ENCODE measurements around the gene PTPRT.

PTPRT gene

GRCh38 chr20:43096931-43097260, 92.8 kb downstream of the PTPRT start:
- no peak for DNase-seq

GRCh38 chr20:43096126-43096930, 93.4 kb downstream of the PTPRT start:
- no peak for DNase-seq

- DNase-seq, result no peak
These were observed 94.7 kb downstream of the PTPRT start for GRCh38 chr20:43095034-43095433.

GRCh38 chr20:43092386-43093088, 97.2 kb downstream of the PTPRT start:
- DNase-seq, result no peak

- no peak for DNase-seq
These were observed 121.2 kb downstream of the PTPRT start for GRCh38 chr20:43068482-43068881.

GRCh38 chr20:43066125-43066524, 123.6 kb downstream of the PTPRT start:
- no peak for DNase-seq

GRCh38 chr20:43065299-43065698, 124.4 kb downstream of the PTPRT start:
- DNase-seq, result no peak

- DNase-seq, result no peak
These were observed 131.6 kb downstream of the PTPRT start for GRCh38 chr20:43058077-43058476.

- DNase-seq, result no peak
These were observed 132.4 kb downstream of the PTPRT start for GRCh38 chr20:43057317-43057716.

GRCh38 chr20:43055181-43055884, 134.4 kb downstream of the PTPRT start:
- no peak for DNase-seq

GRCh38 chr20:43052532-43052931, 137.2 kb downstream of the PTPRT start:
- DNase-seq, result no peak

- DNase-seq, result no peak
These were observed 142.7 kb downstream of the PTPRT start for GRCh38 chr20:43046966-43047365.

GRCh38 chr20:43043887-43044286, 145.8 kb downstream of the PTPRT start:
- DNase-seq, result no peak

- no peak for DNase-seq
These were observed 149.3 kb downstream of the PTPRT start for GRCh38 chr20:43040427-43040826.

GRCh38 chr20:43037605-43038309, 151.9 kb downstream of the PTPRT start:
- DNase-seq, result no peak

- DNase-seq, result no peak
These were observed 154.6 kb downstream of the PTPRT start for GRCh38 chr20:43034981-43035724.

- no peak for DNase-seq
These were observed 157.2 kb downstream of the PTPRT start for GRCh38 chr20:43032459-43032858.

GRCh38 chr20:43029176-43029575, 160.5 kb downstream of the PTPRT start:
- no peak for DNase-seq

- DNase-seq, result no peak
These were observed 161.2 kb downstream of the PTPRT start for GRCh38 chr20:43028470-43028869.

- DNase-seq, result no peak
These were observed 165.9 kb downstream of the PTPRT start for GRCh38 chr20:43023836-43024235.

- no peak for DNase-seq
These were observed 167.1 kb downstream of the PTPRT start for GRCh38 chr20:43022568-43022967.

- DNase-seq, result no peak
These were observed 167.6 kb downstream of the PTPRT start for GRCh38 chr20:43022081-43022480.

Measured in stimulated activated CD4-positive, alpha-beta T cell treated with anti-CD3 and anti-CD28 coated beads, Interleukin-2, amount 100 ng/mL, for 48 hours (primary cell).